HG02763 (cell line): ENCODE data around the gene PRM2.
"Not testable (repeated sequence)": the region's sequence is repeated elsewhere in the genome, so short reads cannot be mapped to it uniquely, and the experiment has no call there.

Experiments
- ATAC-seq: cut with Tn5 transposase; IDR thresholded peaks from one replicate; pipeline ENCODE4 v1.9.1; 2021; ENCODE audit warnings: mild to moderate bottlenecking, moderate library complexity; ENCODE audit not compliant: unreplicated experiment

PRM2 gene

DNA sequence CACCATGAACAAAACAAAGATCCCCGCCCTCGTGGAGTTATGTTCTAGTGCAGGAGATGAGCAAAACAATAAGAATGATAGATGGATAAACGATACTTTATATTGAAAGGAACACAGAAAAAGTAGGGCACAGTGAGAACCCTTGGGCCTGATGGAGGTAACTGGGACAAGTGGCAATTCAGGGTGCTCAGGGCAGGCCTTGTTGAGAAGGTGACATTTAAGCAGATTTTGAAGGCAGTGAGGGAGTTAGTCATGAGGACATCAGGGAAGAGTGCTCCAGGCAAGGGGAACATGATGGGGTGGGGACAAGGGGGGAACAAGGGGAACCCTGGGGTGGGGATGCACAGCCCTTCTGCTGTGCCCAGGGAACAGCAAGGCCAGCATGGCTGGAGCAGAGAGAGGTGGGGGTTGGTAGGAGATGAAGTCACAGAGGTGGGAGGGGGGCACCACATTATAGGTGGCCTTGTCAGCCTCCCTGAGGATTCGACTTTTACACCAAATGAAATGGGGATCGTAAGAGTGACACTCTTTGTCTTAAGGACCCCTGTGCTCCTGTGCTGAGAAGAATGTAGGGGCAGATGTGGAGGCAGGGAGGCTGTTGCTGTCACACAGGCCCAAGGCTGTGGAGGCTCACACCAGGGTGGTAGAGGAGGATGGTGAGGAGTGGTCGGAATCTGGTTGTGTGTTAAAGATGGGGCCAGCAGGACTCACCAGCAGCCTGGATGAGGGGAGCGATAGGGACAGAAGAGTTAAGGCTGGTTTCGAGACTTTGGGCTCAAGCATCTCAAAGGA is 14.0 kb upstream of the PRM2 start:
- no peak for ATAC-seq

DNA sequence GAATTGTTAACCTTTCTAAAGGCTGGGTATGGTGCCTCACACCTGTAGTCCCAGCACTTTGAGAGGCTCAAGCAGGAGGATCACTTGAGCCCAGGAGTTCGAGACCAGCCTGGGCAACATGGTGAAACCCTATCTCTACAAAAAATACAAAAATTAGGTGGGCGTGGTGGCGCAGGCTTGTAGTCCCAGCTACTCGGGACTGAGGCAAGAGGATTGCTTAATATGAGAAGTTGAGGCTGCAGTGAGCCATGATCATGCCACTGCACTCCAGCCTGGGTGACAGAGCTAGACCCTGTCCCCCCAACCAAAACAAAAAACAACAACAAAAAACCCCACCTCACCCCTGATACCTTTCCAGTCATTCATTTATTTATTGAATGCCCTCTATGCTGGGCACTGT is 13.4 kb upstream of the PRM2 start:
- ATAC-seq, result not testable (repeated sequence)

- ATAC-seq, result no peak
These were observed 12.9 kb upstream of the PRM2 start for GRCh38 chr16:11289202-11289601.

DNA sequence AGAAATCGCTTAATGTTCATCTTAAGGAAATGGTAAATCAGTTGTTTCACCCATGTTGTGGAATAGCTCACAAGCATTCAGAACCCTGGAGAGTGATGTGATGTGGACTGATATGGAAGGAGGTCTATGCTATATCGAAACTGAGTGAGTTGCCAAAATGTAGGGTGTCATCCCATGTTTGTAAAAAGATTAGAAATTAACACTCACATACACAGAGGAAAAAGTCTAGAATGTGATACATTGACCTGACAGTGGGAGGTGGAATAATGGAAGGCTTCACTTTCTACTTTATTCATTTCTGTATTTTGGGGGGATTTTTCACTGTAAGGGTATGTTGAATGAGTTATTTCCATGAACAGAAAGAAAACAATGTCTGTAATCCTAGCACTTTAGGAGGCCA is 9.6 kb upstream of the PRM2 start:
- ATAC-seq, result no peak

GRCh38 chr16:11283820-11284248 is 7.6 kb upstream of the PRM2 start:
- ATAC-seq, result no peak

DNA sequence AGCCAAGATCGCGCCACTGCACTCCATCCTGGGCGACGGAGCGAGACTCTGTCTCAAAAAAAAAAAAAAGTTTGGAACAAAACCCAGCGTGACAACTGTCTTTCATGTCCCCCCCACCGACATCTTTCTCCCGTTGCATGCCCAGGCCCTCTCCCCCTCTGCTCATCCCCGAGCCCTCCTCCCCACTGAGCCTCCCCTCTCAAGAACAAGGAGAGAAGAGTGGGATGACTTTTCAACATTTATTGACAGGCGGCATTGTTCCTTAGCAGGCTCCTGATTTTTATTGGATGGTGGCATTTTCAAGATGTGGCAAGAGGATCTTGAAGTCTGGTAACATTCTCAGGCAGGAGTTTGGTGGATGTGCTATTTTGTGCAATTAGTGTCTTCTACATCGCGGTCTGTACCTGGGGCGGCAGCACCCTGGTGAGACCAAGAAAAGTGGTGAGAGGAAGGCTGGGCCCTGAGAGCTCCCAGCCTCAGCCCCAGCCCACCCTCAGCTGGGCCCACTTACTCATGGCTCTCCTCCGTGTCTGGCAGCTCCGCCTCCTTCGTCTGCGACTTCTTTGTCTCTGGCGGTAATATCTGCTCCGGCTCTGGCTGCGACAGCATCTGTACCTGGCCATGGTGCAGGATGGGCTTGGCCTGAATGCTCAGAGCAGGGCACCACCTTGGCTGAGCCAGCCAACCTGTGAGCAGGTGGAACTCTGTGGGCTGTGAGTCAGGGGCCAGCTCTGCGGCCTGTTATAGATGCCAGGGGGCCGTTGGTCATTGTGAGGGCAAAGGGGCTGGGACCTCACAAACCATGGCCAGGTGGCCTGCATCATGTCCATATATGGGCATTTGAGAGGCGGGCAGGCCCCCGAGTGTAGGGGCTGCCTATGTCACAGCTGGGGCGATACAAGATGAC is 4.6 kb upstream of the PRM2 start, which contains the start of gene PRM1:
Gene PRM1, minus strand, starts transcription at position 715 of the 907 bp plus-strand sequence. Its CDS starts 92 bp downstream, at position 623.
- ATAC-seq, result no peak

DNA sequence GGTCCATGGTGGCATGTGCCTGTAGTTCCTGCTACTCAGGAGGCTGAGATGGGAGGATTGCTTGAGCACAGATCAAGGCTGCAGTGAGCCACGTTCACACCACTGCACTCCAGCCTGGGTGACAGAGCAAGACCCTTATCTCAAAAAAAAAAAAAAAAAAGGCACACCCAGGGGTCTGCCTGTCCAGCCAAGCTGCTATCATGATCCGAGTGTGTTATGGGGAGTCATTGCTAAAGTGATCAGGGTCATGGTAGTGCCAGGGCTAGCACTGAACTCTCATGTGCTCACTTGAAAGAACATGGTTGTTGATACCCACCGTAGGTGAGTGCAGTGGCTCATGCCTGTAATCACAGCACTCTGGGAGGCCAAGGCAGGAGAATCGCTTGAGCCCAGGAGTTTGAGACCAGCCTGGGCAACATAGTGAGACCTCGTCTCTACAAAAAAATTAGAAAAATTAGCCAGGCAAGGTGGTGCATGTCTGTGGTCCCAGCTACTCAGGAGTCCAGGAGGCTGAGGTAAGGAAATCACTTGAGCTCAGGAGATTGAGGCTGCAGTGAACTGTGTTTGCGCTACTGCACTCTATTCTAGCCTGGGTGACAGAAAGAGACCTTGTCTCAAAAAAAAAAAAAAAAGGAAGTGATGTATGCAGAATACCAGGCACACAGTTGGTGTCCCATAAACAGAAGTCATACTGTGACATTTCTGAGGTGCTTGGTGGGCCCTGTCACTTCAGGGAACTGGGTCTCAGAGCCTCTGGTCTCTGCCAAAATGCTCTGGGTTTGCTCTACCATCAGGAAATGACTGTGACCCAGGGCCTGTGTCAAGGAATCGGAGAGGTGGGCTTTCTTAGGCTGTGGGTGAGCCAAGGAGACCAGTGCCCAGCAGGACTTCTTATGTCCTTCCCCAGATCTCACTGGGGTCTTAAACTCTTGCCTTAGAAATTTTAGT is 2.7 kb upstream of the PRM2 start:
- no peak for ATAC-seq

DNA sequence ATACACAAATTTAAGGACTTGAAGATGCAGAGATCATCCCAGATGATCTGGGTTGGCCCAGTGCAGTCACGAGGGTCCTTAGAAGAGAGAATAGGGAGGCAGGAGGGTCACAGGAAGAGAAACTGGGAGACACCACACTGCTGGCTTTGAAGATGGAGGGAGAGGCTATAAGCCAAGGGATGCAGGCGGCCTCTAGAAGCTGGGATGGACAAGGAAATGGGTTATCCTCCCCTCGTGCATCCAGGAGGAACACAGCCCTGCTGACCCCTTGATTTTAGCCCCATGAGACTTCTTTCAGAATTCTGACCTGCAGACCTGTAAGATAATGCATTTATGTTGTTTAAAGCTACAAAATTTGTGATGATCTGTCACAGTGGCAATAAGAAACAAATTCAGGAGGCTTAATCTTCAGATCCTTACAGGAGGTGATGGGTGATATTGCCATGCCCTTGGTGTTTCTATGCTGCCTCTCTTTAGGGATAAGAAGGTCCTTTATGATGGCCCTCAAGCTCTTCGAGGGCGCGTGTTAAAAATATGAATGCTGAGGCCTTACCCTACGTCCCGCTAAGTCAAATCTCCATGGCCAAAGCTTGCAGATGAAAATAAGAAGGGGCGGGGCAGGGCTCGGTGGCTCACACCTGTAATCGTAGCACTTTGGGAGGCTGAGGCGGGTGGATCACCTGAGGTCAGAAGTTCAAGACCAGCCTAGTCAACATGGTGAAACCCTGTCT is 1.5 kb upstream of the PRM2 start:
- ATAC-seq, result no peak

- ATAC-seq, result no peak
These were observed 765 bp upstream of the PRM2 start for GRCh38 chr16:11276896-11277593.

DNA sequence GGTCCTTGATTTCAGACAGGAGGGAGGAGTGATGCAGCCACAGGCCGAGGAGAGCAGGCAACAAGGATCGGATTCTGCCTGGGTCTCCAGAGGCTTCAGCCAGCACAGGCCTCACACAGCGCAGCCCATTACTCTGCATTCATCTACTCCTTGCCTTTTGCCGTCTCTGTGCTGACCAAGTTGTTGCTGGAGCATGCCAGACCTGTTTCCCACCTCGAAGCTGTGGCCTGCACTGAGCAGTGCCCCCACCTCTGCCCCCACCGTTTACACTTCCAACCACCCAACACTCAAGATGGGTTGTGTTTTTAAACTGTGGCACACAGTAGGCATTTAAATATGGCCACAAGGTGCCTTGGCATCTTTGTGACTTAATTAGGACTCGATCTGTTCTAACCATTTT is 1.3 kb downstream of the PRM2 start:
- ATAC-seq, result no peak

DNA sequence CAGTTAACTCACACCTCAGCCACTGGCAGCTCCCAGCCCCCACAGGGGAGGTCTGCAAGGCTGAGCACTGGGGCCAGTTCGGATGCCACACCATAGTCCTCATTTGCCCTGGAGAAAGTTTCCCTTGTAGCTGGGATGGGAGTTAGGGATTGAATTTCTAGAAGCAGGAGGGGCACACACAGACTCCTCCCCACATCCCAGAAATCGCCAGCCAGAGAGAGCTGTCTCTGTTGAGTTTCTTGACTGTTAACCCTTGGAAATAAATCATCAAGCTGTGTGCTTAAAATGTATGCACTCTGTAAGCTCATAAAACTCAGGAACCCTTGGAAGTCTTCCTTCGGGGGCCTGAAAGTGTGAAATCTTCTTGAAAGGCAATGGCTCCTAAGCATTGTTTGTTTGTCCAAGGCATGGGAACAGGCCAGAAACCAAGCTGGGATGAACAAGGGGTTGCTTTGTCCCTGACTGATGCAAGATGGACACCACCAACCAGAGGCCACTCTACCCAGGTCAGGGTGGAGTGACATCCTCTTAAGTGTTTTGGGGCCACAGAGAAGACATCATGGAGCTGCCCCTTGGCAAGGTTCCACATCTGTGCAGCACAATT is 2.5 kb downstream of the PRM2 start:
- no peak for ATAC-seq

GRCh38 chr16:11272921-11273720 is 3.2 kb downstream of the PRM2 start, which contains the start of gene PRM3:
Gene PRM3, minus strand, starts transcription at chr16:11273629. Its CDS starts 34 bp downstream, at chr16:11273595.
- no peak for ATAC-seq

DNA sequence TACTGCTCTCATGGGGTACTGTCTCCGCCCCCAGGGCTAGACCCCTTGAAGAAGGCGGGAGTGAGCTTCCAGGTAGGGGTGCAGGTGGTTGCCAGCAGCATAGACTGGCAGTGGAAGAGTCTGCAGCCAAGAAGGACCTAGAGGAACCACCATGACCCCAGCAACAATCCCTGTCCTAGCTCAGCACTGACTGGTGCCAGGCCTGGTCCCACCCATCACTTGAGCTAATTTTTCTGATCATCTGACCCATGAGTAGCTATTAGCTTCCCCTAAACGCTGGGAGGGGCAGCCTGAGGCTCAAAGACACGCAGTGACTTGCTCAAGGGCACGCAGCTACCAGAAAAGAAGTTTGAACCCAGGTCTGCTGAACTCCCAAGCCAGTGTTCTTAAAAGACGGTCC is 3.8 kb downstream of the PRM2 start:
- ATAC-seq, result no peak

GRCh38 chr16:11271610-11272009 is 4.7 kb downstream of the PRM2 start:
- no peak for ATAC-seq

- no peak for ATAC-seq
These were observed 5.6 kb downstream of the PRM2 start for GRCh38 chr16:11270602-11271162.

GRCh38 chr16:11268921-11269375 is 7.3 kb downstream of the PRM2 start, which contains the start of gene TNP2:
Gene TNP2, minus strand, starts transcription at chr16:11269325. Its CDS starts 63 bp downstream, at chr16:11269262.
- ATAC-seq, result no peak

DNA sequence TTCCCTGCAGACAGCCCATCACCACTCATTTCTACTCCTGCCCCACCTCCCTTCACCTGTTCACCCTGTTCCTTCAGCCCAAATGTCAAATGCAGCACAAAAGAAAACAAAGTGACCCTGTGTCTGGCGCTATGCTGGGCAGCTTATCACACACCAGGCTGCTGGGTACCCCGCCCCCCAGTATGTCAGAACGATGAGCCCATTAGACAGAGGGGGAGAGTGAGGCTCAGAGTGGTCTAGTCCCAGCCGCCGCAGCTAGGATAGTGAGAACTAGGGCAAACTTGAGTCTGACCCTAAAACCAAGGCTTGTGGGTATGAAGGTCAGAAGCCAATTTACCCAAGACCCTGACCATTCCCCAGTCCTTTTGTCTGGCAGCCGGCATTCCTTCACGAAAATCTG is 11.2 kb downstream of the PRM2 start:
- ATAC-seq, result no peak
